Loucy (cell line): ENCODE measurements around the gene CCDC17.

Source experiments
- EZH2phosphoT487 ChIP-seq: fragments of 200-600 bp; IDR thresholded peaks from 2 replicates; pipeline ENCODE4 v1.6.1; 2018; ENCODE audit warnings: antibody characterized with exemption, mild to moderate bottlenecking, moderate library complexity, borderline replicate concordance
- TF ChIP-seq, protein P1 (sequence below): fragments of 200-600 bp; sonication (generic); conservative IDR thresholded peaks from 2 replicates; pipeline ENCODE4 v1.5.1; 2014; ENCODE audit warnings: mild to moderate bottlenecking, antibody characterized with exemption, low read length

DNA sequence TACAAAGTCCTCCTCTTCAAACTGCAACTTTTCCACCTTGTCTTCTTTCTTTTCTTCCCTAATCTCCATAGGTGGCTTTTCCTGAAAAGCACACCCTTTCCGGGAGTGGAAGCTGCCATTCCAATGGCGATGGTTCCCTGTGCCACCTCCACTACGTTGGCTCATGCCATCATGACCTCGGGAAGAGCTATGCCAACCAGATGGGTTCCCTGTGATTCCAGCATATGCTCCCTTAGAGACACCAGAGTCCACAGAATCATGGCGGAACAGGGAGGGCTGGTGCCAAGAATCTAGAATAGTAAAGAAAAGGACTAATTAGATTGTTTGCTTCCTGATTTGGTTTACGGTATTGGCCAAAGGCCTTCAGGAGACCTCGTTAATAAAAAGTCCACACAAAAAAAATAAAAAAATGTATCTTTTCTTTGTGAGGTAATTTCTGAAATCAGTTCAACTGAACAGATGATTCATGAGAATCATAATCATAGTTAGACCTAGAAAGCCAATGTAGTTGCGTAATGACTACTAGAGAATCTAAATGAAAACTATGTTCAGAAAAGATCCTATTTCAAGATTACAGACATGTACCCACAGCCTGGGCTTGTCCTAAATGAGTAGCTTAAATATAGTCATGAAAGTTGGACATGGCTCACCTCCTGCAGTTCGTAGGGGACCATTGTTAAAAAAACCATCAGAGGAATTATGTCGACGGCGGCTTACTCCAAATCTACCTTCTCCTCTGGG, 30.9 kb upstream of the CCDC17 start:
- TF ChIP-seq, protein P1, sequence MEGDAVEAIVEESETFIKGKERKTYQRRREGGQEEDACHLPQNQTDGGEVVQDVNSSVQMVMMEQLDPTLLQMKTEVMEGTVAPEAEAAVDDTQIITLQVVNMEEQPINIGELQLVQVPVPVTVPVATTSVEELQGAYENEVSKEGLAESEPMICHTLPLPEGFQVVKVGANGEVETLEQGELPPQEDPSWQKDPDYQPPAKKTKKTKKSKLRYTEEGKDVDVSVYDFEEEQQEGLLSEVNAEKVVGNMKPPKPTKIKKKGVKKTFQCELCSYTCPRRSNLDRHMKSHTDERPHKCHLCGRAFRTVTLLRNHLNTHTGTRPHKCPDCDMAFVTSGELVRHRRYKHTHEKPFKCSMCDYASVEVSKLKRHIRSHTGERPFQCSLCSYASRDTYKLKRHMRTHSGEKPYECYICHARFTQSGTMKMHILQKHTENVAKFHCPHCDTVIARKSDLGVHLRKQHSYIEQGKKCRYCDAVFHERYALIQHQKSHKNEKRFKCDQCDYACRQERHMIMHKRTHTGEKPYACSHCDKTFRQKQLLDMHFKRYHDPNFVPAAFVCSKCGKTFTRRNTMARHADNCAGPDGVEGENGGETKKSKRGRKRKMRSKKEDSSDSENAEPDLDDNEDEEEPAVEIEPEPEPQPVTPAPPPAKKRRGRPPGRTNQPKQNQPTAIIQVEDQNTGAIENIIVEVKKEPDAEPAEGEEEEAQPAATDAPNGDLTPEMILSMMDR, result no peak
- no peak for TF ChIP-seq EZH2phosphoT487
